ENCODE measurements around the gene CHRNA10. TPM values are rescaled to one million over a fixed set of nuclear protein-coding genes. Genes with fewer than 3 reads are reported as not detected.

The CHRNA10 gene
- total RNA-seq, 1 experiment from 2014 or later, result 1.9 TPM

DNA sequence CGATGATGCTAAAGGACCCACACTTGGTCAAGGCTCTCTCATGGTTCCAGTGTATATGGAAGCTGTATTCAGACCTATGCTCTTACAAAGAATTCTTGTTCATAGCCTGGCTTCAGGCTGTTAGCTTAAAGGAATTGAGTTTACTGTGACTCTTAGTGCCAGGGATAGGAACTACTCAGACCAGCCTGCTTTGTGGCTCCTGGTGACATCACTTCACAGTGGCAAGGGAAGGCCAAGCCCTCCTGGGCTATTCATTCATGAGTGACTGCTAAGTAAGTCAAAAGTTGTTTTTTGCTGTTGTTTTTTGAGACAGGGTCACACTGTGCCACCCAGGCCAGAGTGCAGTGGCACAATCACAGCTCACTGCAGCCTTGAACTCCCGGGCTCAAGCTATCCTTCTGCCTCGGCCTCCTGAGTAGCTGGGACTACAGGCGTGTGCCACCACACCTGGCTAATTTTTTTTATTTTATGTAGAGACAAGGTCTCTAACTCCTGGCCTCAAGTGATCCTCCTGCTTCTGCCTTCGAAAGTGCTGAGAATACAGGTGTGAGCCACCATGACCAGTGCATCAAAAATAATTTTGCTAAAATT lies 39.0 kb downstream of the CHRNA10 start:
- no peak overlapping the region for H3K27ac ChIP-seq
- H3F3A ChIP-seq (ENCODE audit: insufficient read depth, low read depth), result no peaks in the 10 kb centered on the region
- no peaks in the 10 kb centered on the region for H3K4me1 ChIP-seq (replicated peaks; ENCODE audit: insufficient read depth)
- no peaks in the 10 kb centered on the region for H3K36me3 ChIP-seq (ENCODE audit: low read depth)
- intact Hi-C loops (cut with micrococcal nuclease; ENCODE audit: unreplicated experiment), result no loop called here
- TF ChIP-seq, protein P1, sequence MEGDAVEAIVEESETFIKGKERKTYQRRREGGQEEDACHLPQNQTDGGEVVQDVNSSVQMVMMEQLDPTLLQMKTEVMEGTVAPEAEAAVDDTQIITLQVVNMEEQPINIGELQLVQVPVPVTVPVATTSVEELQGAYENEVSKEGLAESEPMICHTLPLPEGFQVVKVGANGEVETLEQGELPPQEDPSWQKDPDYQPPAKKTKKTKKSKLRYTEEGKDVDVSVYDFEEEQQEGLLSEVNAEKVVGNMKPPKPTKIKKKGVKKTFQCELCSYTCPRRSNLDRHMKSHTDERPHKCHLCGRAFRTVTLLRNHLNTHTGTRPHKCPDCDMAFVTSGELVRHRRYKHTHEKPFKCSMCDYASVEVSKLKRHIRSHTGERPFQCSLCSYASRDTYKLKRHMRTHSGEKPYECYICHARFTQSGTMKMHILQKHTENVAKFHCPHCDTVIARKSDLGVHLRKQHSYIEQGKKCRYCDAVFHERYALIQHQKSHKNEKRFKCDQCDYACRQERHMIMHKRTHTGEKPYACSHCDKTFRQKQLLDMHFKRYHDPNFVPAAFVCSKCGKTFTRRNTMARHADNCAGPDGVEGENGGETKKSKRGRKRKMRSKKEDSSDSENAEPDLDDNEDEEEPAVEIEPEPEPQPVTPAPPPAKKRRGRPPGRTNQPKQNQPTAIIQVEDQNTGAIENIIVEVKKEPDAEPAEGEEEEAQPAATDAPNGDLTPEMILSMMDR (conservative IDR thresholded peaks at IDR 0.05), result no peak
- no peak for TF ChIP-seq EZH2 (IDR thresholded peaks at IDR 0.05; ENCODE audit: low read depth)
- no peak overlapping the region for H2AFZ ChIP-seq
- BruUV-seq (replicated peaks), result no TSS peak
- no peaks in the 10 kb centered on the region for H3K9me3 ChIP-seq (ENCODE audit: insufficient read depth, low read depth)
- no peaks in the 10 kb centered on the region for H3K79me2 ChIP-seq (ENCODE audit: low read depth)
- POLR2A ChIA-PET (ENCODE audit: unreplicated experiment), result no interaction called here
- H3K27me3 ChIP-seq (ENCODE audit: insufficient read depth, low read depth), result no peaks in the 10 kb centered on the region
- DNase-seq, result no peak
- no peaks in the 10 kb centered on the region for H4K20me1 ChIP-seq (ENCODE audit: insufficient read depth)
- no peak overlapping the region for H3K4me2 ChIP-seq
- no peak overlapping the region for H3K4me3 ChIP-seq
- CTCF ChIA-PET, result no interaction called here
- H3K9me2 ChIP-seq (ENCODE audit: insufficient read depth), result no peaks in the 10 kb centered on the region

DNA sequence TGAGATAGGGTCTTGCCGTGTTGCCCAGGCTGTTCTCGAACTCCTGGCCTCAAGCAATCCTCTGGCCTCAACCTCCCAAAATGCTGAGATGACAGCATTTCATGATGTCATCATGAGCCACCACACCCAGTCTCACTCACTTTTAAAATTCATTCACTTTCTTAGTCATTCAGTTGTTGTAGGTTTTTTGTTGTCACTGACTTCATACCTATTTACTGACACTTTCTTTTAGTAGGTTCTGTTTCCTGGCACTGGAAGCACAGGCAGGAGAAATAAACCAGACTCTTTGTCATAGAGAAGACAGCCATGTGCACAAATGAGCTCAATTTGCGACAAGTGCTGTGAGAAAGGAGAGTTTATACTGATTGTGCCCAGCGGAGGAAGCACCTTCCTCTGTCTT lies 39.9 kb downstream of the CHRNA10 start:
- POLR2A ChIA-PET (ENCODE audit: unreplicated experiment), result no interaction called here
- CTCF ChIA-PET, result no interaction called here
- intact Hi-C loops (cut with micrococcal nuclease; ENCODE audit: unreplicated experiment), result no loop called here

DNA sequence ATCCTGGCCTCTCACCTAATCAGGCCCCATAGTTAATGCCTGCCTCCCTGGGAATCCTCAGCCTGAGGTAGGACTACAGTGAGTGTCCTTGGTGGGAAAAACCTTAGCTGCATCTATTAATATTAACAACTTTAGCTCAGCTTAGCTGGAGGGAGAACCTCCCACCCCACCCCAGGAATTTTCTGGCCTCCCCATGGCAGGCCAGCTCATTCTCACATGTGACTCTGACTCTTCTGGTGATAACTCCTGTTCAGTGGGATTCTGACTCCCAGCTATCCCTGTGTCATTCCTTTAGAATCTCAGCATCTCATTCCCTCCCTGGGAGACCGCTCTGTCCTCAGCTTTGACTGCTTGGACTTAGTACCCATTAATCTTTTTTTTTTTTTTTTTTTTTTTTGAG lies 43.9 kb downstream of the CHRNA10 start:
- TF ChIP-seq, protein P1 (conservative IDR thresholded peaks at IDR 0.05), result no peak
- TF ChIP-seq EZH2 (IDR thresholded peaks at IDR 0.05; ENCODE audit: low read depth), result no peak
- Histone ChIP-seq H3F3A (ENCODE audit: insufficient read depth, low read depth) (no peaks in the 10 kb centered on the region), H3K79me2 (ENCODE audit: low read depth) (no peaks in the 10 kb centered on the region), H3K9me3 (ENCODE audit: insufficient read depth, low read depth) (no peaks in the 10 kb centered on the region), H2AFZ (no peak overlapping the region), H3K4me2 (no peak overlapping the region), H3K4me3 (no peak overlapping the region), H3K27me3 (ENCODE audit: insufficient read depth, low read depth) (no peaks in the 10 kb centered on the region), H3K4me1 (replicated peaks; ENCODE audit: insufficient read depth) (no peaks in the 10 kb centered on the region), H3K27ac (no peak overlapping the region), H3K36me3 (ENCODE audit: low read depth) (no peaks in the 10 kb centered on the region), H4K20me1 (ENCODE audit: insufficient read depth) (no peaks in the 10 kb centered on the region), H3K9me2 (ENCODE audit: insufficient read depth) (no peaks in the 10 kb centered on the region)
- intact Hi-C loops (cut with micrococcal nuclease; ENCODE audit: unreplicated experiment), result no loop called here
- no peak for DNase-seq
- CTCF ChIA-PET, result no interaction called here
- BruUV-seq (replicated peaks), result no TSS peak
- POLR2A ChIA-PET (ENCODE audit: unreplicated experiment), result no interaction called here

More for the DNA sequence above, 39.9 kb downstream of the CHRNA10 start:
- TF ChIP-seq, protein P1 (conservative IDR thresholded peaks at IDR 0.05), result no peak
- no peak for TF ChIP-seq EZH2 (IDR thresholded peaks at IDR 0.05; ENCODE audit: low read depth)
- no peaks in the 10 kb centered on the region for H3F3A ChIP-seq (ENCODE audit: insufficient read depth, low read depth)
- BruUV-seq (replicated peaks), result no TSS peak
- H3K9me2 ChIP-seq (ENCODE audit: insufficient read depth), result no peaks in the 10 kb centered on the region
- no peaks in the 10 kb centered on the region for H3K4me1 ChIP-seq (replicated peaks; ENCODE audit: insufficient read depth)
- no peak overlapping the region for H3K27ac ChIP-seq
- no peak overlapping the region for H3K4me2 ChIP-seq
- H4K20me1 ChIP-seq (ENCODE audit: insufficient read depth), result no peaks in the 10 kb centered on the region
- no peaks in the 10 kb centered on the region for H3K27me3 ChIP-seq (ENCODE audit: insufficient read depth, low read depth)
- H3K9me3 ChIP-seq (ENCODE audit: insufficient read depth, low read depth), result no peaks in the 10 kb centered on the region
- no peak overlapping the region for H3K4me3 ChIP-seq
- DNase-seq, result no peak
- no peaks in the 10 kb centered on the region for H3K36me3 ChIP-seq (ENCODE audit: low read depth)
- H2AFZ ChIP-seq, result no peak overlapping the region
- H3K79me2 ChIP-seq (ENCODE audit: low read depth), result no peaks in the 10 kb centered on the region

Data from PC-9 (cell line).